ENCODE results near the gene ANKRD60.

ANKRD60 gene

GRCh38 chr20:58173091-58173490, 55.4 kb downstream of the ANKRD60 start:
- no peak for TF ChIP-seq CTCF (IDR thresholded peaks at IDR 0.05; ENCODE audit: low read depth, low read length)
- DNase-seq (ENCODE audit: extremely low read depth, low read depth) = no peak

- DNase-seq (ENCODE audit: extremely low read depth, low read depth) = no peak
Measured at GRCh38 chr20:58171796-58172425, 56.5 kb downstream of the ANKRD60 start.

GRCh38 chr20:58169450-58169849, 59.0 kb downstream of the ANKRD60 start:
- no peak for DNase-seq (ENCODE audit: extremely low read depth, low read depth)
- TF ChIP-seq CTCF (IDR thresholded peaks at IDR 0.05; ENCODE audit: low read depth, low read length) = no peak

More at GRCh38 chr20:58171796-58172425, 56.5 kb downstream of the ANKRD60 start:
- TF ChIP-seq CTCF (IDR thresholded peaks at IDR 0.05; ENCODE audit: low read depth, low read length) = no peak

- no peak for DNase-seq (ENCODE audit: extremely low read depth, low read depth)
- TF ChIP-seq CTCF (IDR thresholded peaks at IDR 0.05; ENCODE audit: low read depth, low read length) = no peak
Measured at GRCh38 chr20:58168843-58169242, 59.6 kb downstream of the ANKRD60 start.

- no peak for DNase-seq (ENCODE audit: extremely low read depth, low read depth)
- TF ChIP-seq CTCF (IDR thresholded peaks at IDR 0.05; ENCODE audit: low read depth, low read length) = no peak
Measured at GRCh38 chr20:58167759-58168158, 60.7 kb downstream of the ANKRD60 start.
